Hematopoietic multipotent progenitor cell treated with erythropoietin and hydrocortisone succinate and interleukin-3 and kit ligand, for 8 days (in vitro differentiated cells): ENCODE results near the gene STK17A.

Experiments used
- DNase-seq: peaks from one replicate; pipeline ENCODE4 v3.0.0-alpha.2; 2015

Gene STK17A

GRCh38 chr7:43637114-43637806 is 54.4 kb downstream of the STK17A start:
- no peak for DNase-seq

GRCh38 chr7:43639858-43640491 is 57.1 kb downstream of the STK17A start:
- DNase-seq, result no peak

GRCh38 chr7:43640679-43641078 is 57.8 kb downstream of the STK17A start:
- DNase-seq, result no peak

DNA sequence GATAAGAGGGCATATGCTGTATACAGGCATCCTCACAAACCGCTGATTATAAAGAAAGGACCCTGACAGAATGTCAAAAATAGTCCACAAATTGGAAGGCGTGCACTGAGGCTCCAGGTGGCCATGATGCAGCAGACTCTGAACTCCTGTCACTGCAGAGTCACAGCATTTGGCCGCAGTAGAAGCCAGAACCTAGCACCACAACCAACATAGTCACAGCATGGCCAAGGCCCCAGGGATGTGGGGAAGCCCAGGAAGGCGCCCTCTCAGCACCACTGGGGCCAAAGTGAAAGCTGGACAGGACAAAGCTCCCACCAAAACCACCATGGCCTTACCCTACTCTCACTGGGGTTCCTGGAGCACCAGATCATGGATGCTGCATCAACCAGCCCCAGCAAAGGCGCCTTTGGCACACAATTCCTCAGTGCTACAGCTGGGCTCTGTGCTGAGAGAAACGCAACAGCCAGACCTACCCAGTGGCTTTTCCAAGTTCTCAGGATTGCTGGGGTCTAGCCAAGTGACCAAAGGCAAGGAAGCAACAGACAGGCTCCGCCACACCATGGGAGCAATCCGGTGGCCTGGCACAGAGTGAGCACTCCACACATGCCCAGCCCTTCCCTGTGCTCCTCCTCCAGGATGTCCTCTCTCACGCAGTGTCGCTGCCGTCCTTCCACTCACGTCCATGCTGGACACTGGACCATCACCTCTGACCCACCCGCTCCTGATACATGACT is 60.2 kb downstream of the STK17A start:
- DNase-seq, result no peak

GRCh38 chr7:43643846-43644245 is 60.9 kb downstream of the STK17A start:
- DNase-seq, result no peak

- DNase-seq, result no peak
Measured at GRCh38 chr7:43645699-43646226, 62.9 kb downstream of the STK17A start.

GRCh38 chr7:43646603-43647338 is 63.9 kb downstream of the STK17A start:
- DNase-seq, result no peak

DNA sequence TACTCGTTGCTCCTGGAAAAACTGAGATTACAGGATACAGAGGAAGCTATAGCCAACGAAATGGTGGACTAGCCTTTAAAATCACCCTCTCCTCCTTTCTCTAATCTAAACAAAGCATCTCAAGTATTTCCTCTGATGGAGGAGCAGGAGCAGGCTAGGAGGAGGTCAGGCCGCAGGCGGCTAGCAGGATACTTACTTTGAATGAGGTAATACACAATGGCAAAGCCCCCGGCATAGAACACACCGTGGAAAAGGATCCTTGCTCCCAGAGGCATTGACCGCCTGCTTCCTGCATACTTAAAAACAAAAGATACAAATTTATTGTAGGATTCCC is 64.4 kb downstream of the STK17A start:
- DNase-seq, result no peak

GRCh38 chr7:43647673-43648472 is 65.0 kb downstream of the STK17A start:
- DNase-seq, result no peak

- DNase-seq, result no peak
Measured at GRCh38 chr7:43648473-43649406, 65.8 kb downstream of the STK17A start.

DNA sequence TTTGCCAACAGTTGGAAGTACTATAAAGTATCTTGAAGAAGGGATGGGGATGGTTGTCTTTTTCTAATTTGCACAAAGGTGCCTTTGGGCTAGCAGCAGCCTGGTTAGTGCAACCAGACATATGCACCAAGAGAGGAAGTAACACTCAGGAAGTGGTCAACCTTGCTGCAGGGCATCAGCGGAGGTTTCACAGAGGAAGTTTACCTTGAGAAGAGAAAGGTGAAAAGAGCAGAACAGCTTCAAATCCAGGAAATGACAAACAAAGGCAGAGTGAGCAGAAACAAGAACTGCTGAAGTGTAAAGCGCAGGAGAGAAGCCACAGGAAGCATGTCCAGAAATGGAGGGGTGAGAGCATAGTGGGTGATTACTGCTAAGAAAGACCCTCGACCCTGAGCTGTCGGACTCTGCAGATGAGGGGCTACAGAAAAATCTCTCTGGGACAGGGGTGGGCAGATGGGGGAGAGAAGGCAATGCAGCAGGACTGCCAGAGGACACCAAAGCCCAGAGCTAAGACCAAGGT is 66.9 kb downstream of the STK17A start:
- no peak for DNase-seq

GRCh38 chr7:43650457-43651052 is 67.6 kb downstream of the STK17A start:
- no peak for DNase-seq

DNA sequence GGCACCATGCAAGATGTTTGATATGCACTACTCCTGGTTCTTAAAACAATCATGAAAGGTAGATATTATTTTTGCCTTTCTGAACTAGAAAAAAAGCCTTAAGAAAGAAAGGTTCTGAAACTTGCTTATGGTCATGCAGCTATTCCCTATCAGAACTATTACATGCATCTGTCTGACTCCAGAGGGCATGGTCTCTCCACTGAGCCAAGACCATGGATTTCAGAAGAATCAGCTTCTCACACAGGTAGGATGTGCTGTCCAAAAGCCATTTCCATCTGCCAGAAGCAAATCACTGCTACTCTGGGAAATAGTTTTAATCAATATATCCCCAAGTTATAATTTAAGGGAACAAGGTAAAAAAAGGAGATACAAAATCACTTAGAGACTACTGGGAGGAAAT is 69.5 kb downstream of the STK17A start:
- DNase-seq, result no peak

DNA sequence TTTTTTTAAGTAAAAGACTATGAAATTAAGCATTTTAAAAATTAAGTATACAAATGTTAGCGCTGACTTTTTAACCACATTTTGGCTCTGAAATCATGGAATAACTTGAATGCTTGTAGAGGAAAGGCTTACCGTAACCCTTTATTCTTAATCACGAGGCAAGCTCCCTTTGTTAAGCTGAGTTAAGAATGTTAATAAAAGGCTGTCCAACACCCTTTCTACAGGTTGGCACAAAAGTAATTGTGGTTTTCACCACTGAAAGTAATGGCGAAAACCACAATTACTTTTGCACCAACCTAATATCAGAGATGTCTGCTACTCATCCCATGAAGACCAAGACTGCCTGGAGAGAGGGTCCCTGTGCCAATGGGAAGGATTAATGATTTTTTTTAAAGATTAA is 70.6 kb downstream of the STK17A start:
- no peak for DNase-seq

- no peak for DNase-seq
Measured at GRCh38 chr7:43653891-43654504, 71.1 kb downstream of the STK17A start.

DNA sequence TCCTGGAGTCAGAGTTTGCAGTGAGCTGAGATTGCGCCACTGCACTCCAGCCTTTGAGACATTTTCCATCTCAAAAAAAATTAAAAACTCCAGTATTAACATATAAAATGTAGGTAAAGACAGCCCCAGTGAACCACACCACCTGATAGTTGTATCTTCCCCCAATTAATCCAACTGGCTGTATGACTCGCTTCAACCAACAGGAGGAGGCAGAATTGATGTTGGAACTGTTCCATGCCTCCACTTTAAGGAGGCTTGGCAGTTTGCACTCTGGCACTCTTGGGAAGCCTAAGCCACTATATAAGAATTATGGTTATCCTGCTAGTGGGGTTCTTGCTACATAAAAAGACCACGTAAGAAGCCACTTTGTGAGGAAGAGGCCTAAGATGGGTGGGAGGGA is 72.7 kb downstream of the STK17A start:
- no peak for DNase-seq

- no peak for DNase-seq
Measured at GRCh38 chr7:43656997-43657396, 74.1 kb downstream of the STK17A start.

DNA sequence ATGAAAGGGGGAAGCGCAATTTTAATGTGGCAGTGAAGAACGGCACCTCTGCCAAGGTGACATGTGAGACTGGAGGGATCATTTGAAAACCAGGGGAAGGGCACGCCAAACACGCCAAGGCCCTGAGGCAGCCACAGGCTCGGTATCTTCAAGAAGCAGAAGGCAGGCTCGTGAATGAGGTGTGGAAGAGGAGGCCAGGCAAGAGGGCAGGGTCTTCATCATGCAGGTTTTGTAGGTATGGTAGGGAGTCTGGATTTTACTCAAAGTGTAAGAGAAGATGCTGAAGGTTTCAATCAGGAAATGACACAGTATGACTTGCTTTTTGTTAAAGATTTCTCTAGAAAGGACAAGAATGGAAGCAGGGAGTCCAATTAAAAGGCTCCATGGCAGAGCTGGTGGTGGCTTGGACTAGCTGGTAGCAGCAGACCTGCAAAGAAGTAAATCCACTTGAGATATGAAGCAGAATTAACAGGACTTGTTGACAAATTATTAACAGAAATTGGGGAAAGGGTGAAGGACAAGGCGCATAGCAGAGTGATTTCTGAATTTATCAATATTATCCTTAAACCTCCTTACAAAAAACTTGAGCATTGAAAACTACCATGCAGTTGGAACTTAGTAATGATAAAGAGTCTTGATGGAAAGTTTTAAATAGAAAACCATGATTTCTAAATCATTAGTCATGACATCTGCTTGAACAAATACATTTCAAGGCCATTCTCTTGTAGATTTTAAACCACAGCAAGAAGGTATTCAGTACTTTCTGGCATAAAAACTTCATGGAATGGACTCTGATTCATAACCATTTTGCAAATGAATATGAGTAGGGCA is 76.0 kb downstream of the STK17A start:
- no peak for DNase-seq

- no peak for DNase-seq
Measured at GRCh38 chr7:43659549-43659896, 76.6 kb downstream of the STK17A start.
